Measurements from ENCODE around the gene CDRT15. TPM values are rescaled to one million over a fixed set of nuclear protein-coding genes. Genes with fewer than 3 reads are reported as not detected.

The CDRT15 gene
- total RNA-seq, 1 experiment from 2014 or later: not detected

GRCh38 chr17:14268264-14268663, 31.6 kb upstream of the CDRT15 start (continued):
- TF ChIP-seq RELA (CRISPR knock-in tag; IDR thresholded peaks at IDR 0.05; ENCODE audit: borderline replicate concordance): no peak

- Mint-ChIP-seq H3K4me1 (no peaks in the 10 kb centered on the region), H3K27me3 (ENCODE audit: low read depth) (no peaks in the 10 kb centered on the region), H3K9me3 (peaks cover 23% of the 10 kb centered on the region), H3K27ac (no peak overlapping the region), H3K4me3 (no peak overlapping the region), H3K36me3 (no peaks in the 10 kb centered on the region)
- CTCF ChIA-PET: no interaction called here
- POLR2A ChIA-PET: no interaction called here
- ATAC-seq (no peak), DNase-seq (ENCODE audit: low spot score) (no peak)
- TF ChIP-seq ZNF281 (CRISPR knock-in tag; IDR thresholded peaks at IDR 0.05) (no peak), EMX1 (CRISPR knock-in tag; IDR thresholded peaks at IDR 0.05) (no peak), CREB1 (CRISPR knock-in tag; IDR thresholded peaks at IDR 0.05) (no peak), NFYB (CRISPR knock-in tag; conservative IDR thresholded peaks at IDR 0.05; ENCODE audit: low read depth) (no peak), E2F4 (CRISPR knock-in tag; IDR thresholded peaks at IDR 0.05; ENCODE audit: borderline replicate concordance, low read depth) (no peak), MXD4 (CRISPR knock-in tag; IDR thresholded peaks at IDR 0.05; ENCODE audit: borderline replicate concordance) (no peak), GRHL2 (CRISPR knock-in tag; IDR thresholded peaks at IDR 0.05; ENCODE audit: insufficient replicate concordance, severe bottlenecking) (no peak)
Observed at GRCh38 chr17:14261406-14261805, 24.7 kb upstream of the CDRT15 start.

- no peaks in the 10 kb centered on the region for H3K9me3 Mint-ChIP-seq
- H3K36me3 Mint-ChIP-seq: no peaks in the 10 kb centered on the region
- H3K27ac Mint-ChIP-seq: no peak overlapping the region
- ATAC-seq: no peak
- peaks cover 6% of the 10 kb centered on the region for H3K4me1 Mint-ChIP-seq
- DNase-seq (ENCODE audit: low spot score): no peak
- no peak for TF ChIP-seq MXD4 (CRISPR knock-in tag; IDR thresholded peaks at IDR 0.05; ENCODE audit: borderline replicate concordance)
- no peak for TF ChIP-seq ZSCAN18 (CRISPR knock-in tag; IDR thresholded peaks at IDR 0.05)
- no peak for TF ChIP-seq PRRX2 (CRISPR knock-in tag; IDR thresholded peaks at IDR 0.05)
- TF ChIP-seq OVOL2 (CRISPR knock-in tag; IDR thresholded peaks at IDR 0.05; ENCODE audit: borderline replicate concordance): no peak
- TF ChIP-seq ZNF396 (CRISPR knock-in tag; IDR thresholded peaks at IDR 0.05; ENCODE audit: borderline replicate concordance): no peak
- no peak for TF ChIP-seq AFF4 (CRISPR knock-in tag; IDR thresholded peaks at IDR 0.05; ENCODE audit: borderline replicate concordance)
- TF ChIP-seq CBFB (CRISPR knock-in tag; IDR thresholded peaks at IDR 0.05; ENCODE audit: low read depth): no peak
- TF ChIP-seq HMGA2 (CRISPR knock-in tag; IDR thresholded peaks at IDR 0.05): no peak
- TF ChIP-seq MAX (CRISPR knock-in tag; IDR thresholded peaks at IDR 0.05): no peak
- no peak for TF ChIP-seq RELA (CRISPR knock-in tag; IDR thresholded peaks at IDR 0.05; ENCODE audit: borderline replicate concordance)
- POLR2A ChIA-PET: no interaction called here
- H3K27me3 Mint-ChIP-seq (ENCODE audit: low read depth): no peaks in the 10 kb centered on the region
- CTCF ChIA-PET: interaction anchor here (0.6 kb wide), 1 partner anchor 261 kb away, joined by 3 read pairs; no protein-coding TSS in a partner anchor
- no peak overlapping the region for H3K4me3 Mint-ChIP-seq
Observed at GRCh38 chr17:14245629-14246028, 9.0 kb upstream of the CDRT15 start.

Data from WTC11 (cell line).